HepG2 (cell line): ENCODE data around the gene CDX2. TPM values are rescaled to one million over a fixed set of nuclear protein-coding genes. Genes with fewer than 3 reads are reported as not detected.

Source experiments
- CBX2 ChIP-seq, 2 experiments: fragments of 200-600 bp in 1 of 2; sonication (generic); formaldehyde crosslinking in 1 of 2; IDR thresholded peaks; 2 replicates each; pipeline versions ENCODE4 v1.7.0 to v1.8.1; 2018 to 2022; ENCODE audit warnings: low read depth in 2 of 2, low read length in 1 of 2, mild to moderate bottlenecking in 1 of 2, missing genetic modification reagents in 1 of 2
- HES4 ChIP-seq: sonication (generic); formaldehyde crosslinking; IDR thresholded peaks from 2 replicates; pipeline ENCODE4 v1.9.0; 2021; ENCODE audit warnings: mild to moderate bottlenecking, missing genetic modification reagents, borderline replicate concordance
- JARID2 ChIP-seq: sonication (generic); formaldehyde crosslinking; IDR thresholded peaks from 2 replicates; pipeline ENCODE4 v1.8.1; 2023; ENCODE audit warnings: missing genetic modification reagents, inconsistent platforms; ENCODE audit not compliant: insufficient replicate concordance
- MTA1 ChIP-seq: sonication (generic); formaldehyde crosslinking; IDR thresholded peaks from 2 replicates; pipeline ENCODE4 v1.4.0; 2020; ENCODE audit warnings: missing genetic modification reagents, mild to moderate bottlenecking, borderline replicate concordance
- NR1H2 ChIP-seq: sonication (generic); formaldehyde crosslinking; IDR thresholded peaks from 2 replicates; pipeline ENCODE4 v1.8.1; 2022; ENCODE audit warnings: low read depth, missing genetic modification reagents, borderline replicate concordance
- POGZ ChIP-seq: sonication (generic); formaldehyde crosslinking; IDR thresholded peaks from 2 replicates; pipeline ENCODE4 v1.4.0; 2020; ENCODE audit warnings: mild to moderate bottlenecking, missing genetic modification reagents
- SALL2 ChIP-seq: sonication (generic); formaldehyde crosslinking; IDR thresholded peaks from 2 replicates; pipeline ENCODE4 v1.8.1; 2023; ENCODE audit warnings: mild to moderate bottlenecking, missing genetic modification reagents, inconsistent platforms
- SRSF4 ChIP-seq: fragments of 200-400 bp; formaldehyde crosslinking; IDR thresholded peaks from one replicate; pipeline ENCODE4 v1.6.1; 2018; ENCODE audit warnings: mild to moderate bottlenecking, low read depth, low read length, moderate library complexity; ENCODE audit not compliant: poor library complexity, severe bottlenecking
- TBX2 ChIP-seq: sonication (generic); formaldehyde crosslinking; IDR thresholded peaks from 2 replicates; pipeline ENCODE4 v1.5.0; 2020; ENCODE audit warnings: missing genetic modification reagents, mild to moderate bottlenecking, borderline replicate concordance
- ZNF703 ChIP-seq: sonication (generic); formaldehyde crosslinking; IDR thresholded peaks from 2 replicates; pipeline ENCODE4 v1.5.1; 2020; ENCODE audit warnings: missing genetic modification reagents, mild to moderate bottlenecking, moderate library complexity, borderline replicate concordance
- ZNF749 ChIP-seq: sonication (generic); formaldehyde crosslinking; IDR thresholded peaks from 2 replicates; pipeline ENCODE4 v1.8.0; 2022; ENCODE audit warnings: mild to moderate bottlenecking, missing genetic modification reagents, moderate library complexity, borderline replicate concordance
- polyA plus RNA-seq, 8 experiments: library from polyadenylated mRNA; depleted of rRNA in 3 of 8; stranded (reverse) in 7 of 8; unstranded in 1 of 8; fragments of >200 nt; fragmentation: Illumina TruSeq in 4 of 8; extraction: Trizol in 4 of 8; gene quantifications; 2 replicates each; pipeline versions ENCODE4 v1.2.1 to v1.2.3, GENCODE V29; 2011 to 2016; ENCODE audit warnings: low read depth in 4 of 8, missing spikeins in 1 of 8, mixed read lengths in 1 of 8; ENCODE audit not compliant: insufficient read depth in 1 of 8
- total RNA-seq, 5 experiments: library from RNA; depleted of rRNA; stranded (reverse); fragments of >200 nt; fragmentation: Illumina TruSeq; extraction: Trizol; gene quantifications; 2 replicates each; pipeline ENCODE4 v1.2.3, GENCODE V29; 2016; ENCODE audit warnings: low read depth in 1 of 5
- TF ChIP-seq, protein P1 (sequence below): sonication (generic); formaldehyde crosslinking; IDR thresholded peaks from 2 replicates; pipeline ENCODE4 v1.5.1; 2020; ENCODE audit warnings: mild to moderate bottlenecking, missing genetic modification reagents, moderate library complexity
- TF ChIP-seq, protein P2 (sequence below): sonication (generic); formaldehyde crosslinking; IDR thresholded peaks from 2 replicates; pipeline ENCODE4 v1.5.0; 2020; ENCODE audit warnings: missing genetic modification reagents
- TF ChIP-seq, protein P3 (sequence below): IDR thresholded peaks from 2 replicates; pipeline ENCODE4 v1.6.1; 2016
- TF ChIP-seq, protein P4 (sequence below): sonication (generic); formaldehyde crosslinking; IDR thresholded peaks from 2 replicates; pipeline ENCODE4 v1.4.0; 2020; ENCODE audit warnings: missing genetic modification reagents

The CDX2 gene
- total and polyA plus RNA-seq, 2 of the 13 experiments (the other 11 are each of a cell fraction or from before 2014, with no cell fraction given), result 0.04 TPM; not detected in 1

DNA sequence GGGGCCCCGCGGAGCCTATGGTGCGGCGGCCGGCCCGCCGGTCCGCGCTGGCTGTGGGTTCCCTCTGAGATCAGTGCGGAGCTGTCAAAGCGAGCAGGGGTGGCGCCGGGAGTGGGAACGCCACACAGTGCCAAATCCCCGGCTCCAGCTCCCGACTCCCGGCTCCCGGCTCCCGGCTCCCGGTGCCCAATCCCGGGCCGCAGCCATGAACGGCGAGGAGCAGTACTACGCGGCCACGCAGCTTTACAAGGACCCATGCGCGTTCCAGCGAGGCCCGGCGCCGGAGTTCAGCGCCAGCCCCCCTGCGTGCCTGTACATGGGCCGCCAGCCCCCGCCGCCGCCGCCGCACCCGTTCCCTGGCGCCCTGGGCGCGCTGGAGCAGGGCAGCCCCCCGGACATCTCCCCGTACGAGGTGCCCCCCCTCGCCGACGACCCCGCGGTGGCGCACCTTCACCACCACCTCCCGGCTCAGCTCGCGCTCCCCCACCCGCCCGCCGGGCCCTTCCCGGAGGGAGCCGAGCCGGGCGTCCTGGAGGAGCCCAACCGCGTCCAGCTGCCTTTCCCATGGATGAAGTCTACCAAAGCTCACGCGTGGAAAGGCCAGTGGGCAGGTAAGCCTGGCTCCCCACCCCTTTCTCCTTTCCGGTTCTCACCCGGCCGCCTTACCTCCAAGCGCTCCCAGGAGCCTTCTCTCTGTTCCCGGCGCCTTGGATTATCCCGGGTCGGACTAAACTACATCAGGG lies 49.0 kb downstream of the CDX2 start, which contains the start of gene PDX1 (continued):
- TF ChIP-seq, protein P1, sequence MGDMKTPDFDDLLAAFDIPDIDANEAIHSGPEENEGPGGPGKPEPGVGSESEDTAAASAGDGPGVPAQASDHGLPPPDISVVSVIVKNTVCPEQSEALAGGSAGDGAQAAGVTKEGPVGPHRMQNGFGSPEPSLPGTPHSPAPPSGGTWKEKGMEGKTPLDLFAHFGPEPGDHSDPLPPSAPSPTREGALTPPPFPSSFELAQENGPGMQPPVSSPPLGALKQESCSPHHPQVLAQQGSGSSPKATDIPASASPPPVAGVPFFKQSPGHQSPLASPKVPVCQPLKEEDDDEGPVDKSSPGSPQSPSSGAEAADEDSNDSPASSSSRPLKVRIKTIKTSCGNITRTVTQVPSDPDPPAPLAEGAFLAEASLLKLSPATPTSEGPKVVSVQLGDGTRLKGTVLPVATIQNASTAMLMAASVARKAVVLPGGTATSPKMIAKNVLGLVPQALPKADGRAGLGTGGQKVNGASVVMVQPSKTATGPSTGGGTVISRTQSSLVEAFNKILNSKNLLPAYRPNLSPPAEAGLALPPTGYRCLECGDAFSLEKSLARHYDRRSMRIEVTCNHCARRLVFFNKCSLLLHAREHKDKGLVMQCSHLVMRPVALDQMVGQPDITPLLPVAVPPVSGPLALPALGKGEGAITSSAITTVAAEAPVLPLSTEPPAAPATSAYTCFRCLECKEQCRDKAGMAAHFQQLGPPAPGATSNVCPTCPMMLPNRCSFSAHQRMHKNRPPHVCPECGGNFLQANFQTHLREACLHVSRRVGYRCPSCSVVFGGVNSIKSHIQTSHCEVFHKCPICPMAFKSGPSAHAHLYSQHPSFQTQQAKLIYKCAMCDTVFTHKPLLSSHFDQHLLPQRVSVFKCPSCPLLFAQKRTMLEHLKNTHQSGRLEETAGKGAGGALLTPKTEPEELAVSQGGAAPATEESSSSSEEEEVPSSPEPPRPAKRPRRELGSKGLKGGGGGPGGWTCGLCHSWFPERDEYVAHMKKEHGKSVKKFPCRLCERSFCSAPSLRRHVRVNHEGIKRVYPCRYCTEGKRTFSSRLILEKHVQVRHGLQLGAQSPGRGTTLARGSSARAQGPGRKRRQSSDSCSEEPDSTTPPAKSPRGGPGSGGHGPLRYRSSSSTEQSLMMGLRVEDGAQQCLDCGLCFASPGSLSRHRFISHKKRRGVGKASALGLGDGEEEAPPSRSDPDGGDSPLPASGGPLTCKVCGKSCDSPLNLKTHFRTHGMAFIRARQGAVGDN (CRISPR knock-in tag), result peak; percentile 70
- TF ChIP-seq SALL2 (CRISPR knock-in tag), result no peak
- no peak for TF ChIP-seq SRSF4
- peak; percentile 50; the same call in 1 of the 2 replicates for TF ChIP-seq ZNF703 (CRISPR knock-in tag)
- TF ChIP-seq TBX2, result no peak
- TF ChIP-seq JARID2, result no peak
- TF ChIP-seq MTA1 (CRISPR knock-in tag), result peak; percentile 23; the same call in 1 of the 2 replicates
- TF ChIP-seq, protein P2, sequence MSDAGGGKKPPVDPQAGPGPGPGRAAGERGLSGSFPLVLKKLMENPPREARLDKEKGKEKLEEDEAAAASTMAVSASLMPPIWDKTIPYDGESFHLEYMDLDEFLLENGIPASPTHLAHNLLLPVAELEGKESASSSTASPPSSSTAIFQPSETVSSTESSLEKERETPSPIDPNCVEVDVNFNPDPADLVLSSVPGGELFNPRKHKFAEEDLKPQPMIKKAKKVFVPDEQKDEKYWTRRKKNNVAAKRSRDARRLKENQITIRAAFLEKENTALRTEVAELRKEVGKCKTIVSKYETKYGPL (CRISPR knock-in tag), result no peak
- TF ChIP-seq, protein P3, sequence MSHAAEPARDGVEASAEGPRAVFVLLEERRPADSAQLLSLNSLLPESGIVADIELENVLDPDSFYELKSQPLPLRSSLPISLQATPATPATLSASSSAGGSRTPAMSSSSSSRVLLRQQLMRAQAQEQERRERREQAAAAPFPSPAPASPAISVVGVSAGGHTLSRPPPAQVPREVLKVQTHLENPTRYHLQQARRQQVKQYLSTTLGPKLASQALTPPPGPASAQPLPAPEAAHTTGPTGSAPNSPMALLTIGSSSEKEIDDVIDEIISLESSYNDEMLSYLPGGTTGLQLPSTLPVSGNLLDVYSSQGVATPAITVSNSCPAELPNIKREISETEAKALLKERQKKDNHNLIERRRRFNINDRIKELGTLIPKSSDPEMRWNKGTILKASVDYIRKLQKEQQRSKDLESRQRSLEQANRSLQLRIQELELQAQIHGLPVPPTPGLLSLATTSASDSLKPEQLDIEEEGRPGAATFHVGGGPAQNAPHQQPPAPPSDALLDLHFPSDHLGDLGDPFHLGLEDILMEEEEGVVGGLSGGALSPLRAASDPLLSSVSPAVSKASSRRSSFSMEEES, result no peak
- TF ChIP-seq CBX2 (IDR thresholded peaks at IDR 0.05; ENCODE audit: low read depth, low read length), result no peak
- peak; percentile 49; the same call in 1 of the 2 replicates for TF ChIP-seq CBX2 (CRISPR knock-in tag; IDR thresholded peaks at IDR 0.05; ENCODE audit: low read depth)
- no peak for TF ChIP-seq HES4 (CRISPR knock-in tag)
- TF ChIP-seq, protein P4, sequence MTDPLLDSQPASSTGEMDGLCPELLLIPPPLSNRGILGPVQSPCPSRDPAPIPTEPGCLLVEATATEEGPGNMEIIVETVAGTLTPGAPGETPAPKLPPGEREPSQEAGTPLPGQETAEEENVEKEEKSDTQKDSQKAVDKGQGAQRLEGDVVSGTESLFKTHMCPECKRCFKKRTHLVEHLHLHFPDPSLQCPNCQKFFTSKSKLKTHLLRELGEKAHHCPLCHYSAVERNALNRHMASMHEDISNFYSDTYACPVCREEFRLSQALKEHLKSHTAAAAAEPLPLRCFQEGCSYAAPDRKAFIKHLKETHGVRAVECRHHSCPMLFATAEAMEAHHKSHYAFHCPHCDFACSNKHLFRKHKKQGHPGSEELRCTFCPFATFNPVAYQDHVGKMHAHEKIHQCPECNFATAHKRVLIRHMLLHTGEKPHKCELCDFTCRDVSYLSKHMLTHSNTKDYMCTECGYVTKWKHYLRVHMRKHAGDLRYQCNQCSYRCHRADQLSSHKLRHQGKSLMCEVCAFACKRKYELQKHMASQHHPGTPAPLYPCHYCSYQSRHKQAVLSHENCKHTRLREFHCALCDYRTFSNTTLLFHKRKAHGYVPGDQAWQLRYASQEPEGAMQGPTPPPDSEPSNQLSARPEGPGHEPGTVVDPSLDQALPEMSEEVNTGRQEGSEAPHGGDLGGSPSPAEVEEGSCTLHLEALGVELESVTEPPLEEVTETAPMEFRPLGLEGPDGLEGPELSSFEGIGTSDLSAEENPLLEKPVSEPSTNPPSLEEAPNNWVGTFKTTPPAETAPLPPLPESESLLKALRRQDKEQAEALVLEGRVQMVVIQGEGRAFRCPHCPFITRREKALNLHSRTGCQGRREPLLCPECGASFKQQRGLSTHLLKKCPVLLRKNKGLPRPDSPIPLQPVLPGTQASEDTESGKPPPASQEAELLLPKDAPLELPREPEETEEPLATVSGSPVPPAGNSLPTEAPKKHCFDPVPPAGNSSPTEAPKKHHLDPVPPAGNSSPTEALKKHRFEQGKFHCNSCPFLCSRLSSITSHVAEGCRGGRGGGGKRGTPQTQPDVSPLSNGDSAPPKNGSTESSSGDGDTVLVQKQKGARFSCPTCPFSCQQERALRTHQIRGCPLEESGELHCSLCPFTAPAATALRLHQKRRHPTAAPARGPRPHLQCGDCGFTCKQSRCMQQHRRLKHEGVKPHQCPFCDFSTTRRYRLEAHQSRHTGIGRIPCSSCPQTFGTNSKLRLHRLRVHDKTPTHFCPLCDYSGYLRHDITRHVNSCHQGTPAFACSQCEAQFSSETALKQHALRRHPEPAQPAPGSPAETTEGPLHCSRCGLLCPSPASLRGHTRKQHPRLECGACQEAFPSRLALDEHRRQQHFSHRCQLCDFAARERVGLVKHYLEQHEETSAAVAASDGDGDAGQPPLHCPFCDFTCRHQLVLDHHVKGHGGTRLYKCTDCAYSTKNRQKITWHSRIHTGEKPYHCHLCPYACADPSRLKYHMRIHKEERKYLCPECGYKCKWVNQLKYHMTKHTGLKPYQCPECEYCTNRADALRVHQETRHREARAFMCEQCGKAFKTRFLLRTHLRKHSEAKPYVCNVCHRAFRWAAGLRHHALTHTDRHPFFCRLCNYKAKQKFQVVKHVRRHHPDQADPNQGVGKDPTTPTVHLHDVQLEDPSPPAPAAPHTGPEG (CRISPR knock-in tag), result 0 out of 2 replicates have a peak, but pooled peaks have one; percentile 33
- no peak for TF ChIP-seq NR1H2 (CRISPR knock-in tag)
- TF ChIP-seq ZNF749, result no peak
- peak; percentile 34; the same call in 1 of the 2 replicates for TF ChIP-seq POGZ
